Measurements from ENCODE around the gene USP50. TPM values are rescaled to one million over a fixed set of nuclear protein-coding genes. Genes with fewer than 3 reads are reported as not detected.

Gene USP50
- polyA plus RNA-seq, result 17.1 and 18.8 TPM in 2 replicates

DNA sequence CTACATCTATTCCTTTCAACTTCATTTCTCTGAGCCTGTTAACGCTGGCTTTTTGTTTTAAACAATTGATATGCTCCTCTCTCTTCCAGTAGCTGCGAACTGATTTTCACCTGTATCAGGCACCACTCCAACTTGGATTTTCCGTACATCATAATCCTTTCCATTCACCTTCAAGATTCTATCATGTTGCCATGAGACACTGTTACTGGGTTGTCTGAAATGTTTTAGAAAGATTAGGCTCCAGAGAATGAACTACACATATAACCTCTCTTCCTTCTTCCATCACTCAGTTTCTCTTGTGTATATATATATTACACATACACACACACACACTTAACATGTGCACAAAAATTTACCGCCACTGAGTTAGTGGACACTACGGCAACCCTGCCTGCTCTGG, at the start of gene USP50:
USP50 (minus strand) TSS at position 101 of the 400 bp plus-strand sequence. CDS start 141 bp downstream, outside the sequence.

Other genes starting within 250 kb of the USP50 start
- gene GABPB1, start 191.5 kb downstream of the USP50 start, polyA plus RNA-seq, result 6.3 and 6.9 TPM in 2 replicates
- gene USP8, start 122.3 kb downstream of the USP50 start, polyA plus RNA-seq, result 176 and 183 TPM in 2 replicates
- 3.1 and 5.0 TPM in 2 replicates for gene TRPM7, start 140.1 kb upstream of the USP50 start, polyA plus RNA-seq
- gene SPPL2A, start 219.0 kb upstream of the USP50 start, polyA plus RNA-seq, result 9.2 and 17.1 TPM in 2 replicates

All from Purkinje cell (primary cell).